Activated CD8-positive, alpha-beta memory T cell treated with anti-CD3 and anti-CD28 coated beads for 36 hours (primary cell): Measurements from ENCODE around the gene FMNL3. TPM values are rescaled to one million over a fixed set of nuclear protein-coding genes. Genes with fewer than 3 reads are reported as not detected.

Experiments
- CTCF ChIA-PET: fragments of 350-600 bp; sonication (Branson Sonifier 250); formaldehyde crosslinking; loops from one replicate; lab custom pipeline; 2021; ENCODE audit warnings: antibody characterized with exemption; lab: Charles Lee
- POLR2A ChIA-PET: fragments of 350-600 bp; sonication (Branson Sonifier 250); formaldehyde crosslinking; loops from one replicate; lab custom pipeline; 2021; ENCODE audit warnings: antibody characterized with exemption; lab: Charles Lee
- total RNA-seq, 2 experiments: library from RNA; stranded (reverse); gene quantifications; one replicate each; pipeline ENCODE4 v1.2.3, GENCODE V29; 2021

FMNL3 gene
- total RNA-seq, 2 experiments from 2014 or later = 32.8 to 34.2 TPM

- ChIA-PET POLR2A (no interaction called here), CTCF (no interaction called here)
Measured at GRCh38 chr12:49689785-49690184, 17.4 kb downstream of the FMNL3 start.

DNA sequence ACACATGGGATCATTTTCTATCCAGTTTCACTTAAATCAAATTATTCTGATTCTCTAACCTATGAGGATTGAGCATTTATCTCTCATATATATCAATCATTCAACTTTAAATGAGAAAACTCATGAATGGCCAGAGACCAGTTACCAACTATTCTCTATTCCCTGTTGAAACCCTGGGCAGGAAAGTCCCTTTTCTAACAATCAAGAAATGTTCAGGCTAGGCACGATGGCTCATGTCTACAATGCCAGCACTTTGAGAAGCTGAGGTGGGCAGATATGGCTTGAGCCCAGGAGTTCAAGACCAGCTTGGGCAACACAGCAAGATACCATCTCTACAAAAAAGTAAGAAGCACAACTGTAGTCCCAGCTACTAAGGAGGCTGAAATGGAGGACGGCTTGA lies 18.0 kb downstream of the FMNL3 start:
- CTCF ChIA-PET = interaction anchor here (1.5 kb wide), 1 partner anchor 22 kb away, joined by 7 read pairs; no protein-coding TSS in a partner anchor

GRCh38 chr12:49687941-49688340 lies 19.3 kb downstream of the FMNL3 start:
- ChIA-PET CTCF (interaction anchor here (1.5 kb wide), 1 partner anchor 20 kb away, joined by 7 read pairs; no protein-coding TSS in a partner anchor), POLR2A (no interaction called here)

More for the DNA sequence above, 18.0 kb downstream of the FMNL3 start:
- POLR2A ChIA-PET = interaction anchor here (0.6 kb wide), 1 partner anchor 19 kb away, joined by 3 read pairs; no protein-coding TSS in a partner anchor

DNA sequence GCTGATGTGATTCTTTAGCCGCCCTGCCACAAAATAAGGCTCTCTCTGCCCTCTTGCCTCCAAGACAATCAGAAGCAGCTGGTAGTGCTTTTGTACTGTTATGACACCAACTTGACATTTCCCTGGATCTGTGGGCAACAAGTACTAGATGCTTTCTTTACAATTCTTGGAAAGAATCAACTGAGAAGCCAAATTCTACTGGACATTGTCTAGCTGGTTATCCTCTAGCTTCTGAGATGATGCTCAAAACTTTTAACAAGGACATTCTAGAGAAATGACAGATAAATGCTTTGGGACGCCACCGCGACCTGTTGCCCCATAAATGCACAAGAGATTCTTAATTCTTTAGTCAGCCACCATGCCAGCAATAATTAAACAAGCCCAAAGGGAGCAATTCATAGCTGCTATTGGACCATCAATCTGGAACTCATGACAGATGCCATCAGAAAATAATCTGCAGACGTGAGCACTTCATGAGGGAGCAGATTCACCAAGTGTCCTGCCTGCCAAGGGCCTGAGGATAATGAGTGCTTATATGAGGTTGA lies 22.8 kb downstream of the FMNL3 start:
- ChIA-PET POLR2A (interaction anchor here (0.5 kb wide), 1 partner anchor 654 kb away, joined by 3 read pairs; no protein-coding TSS in a partner anchor), CTCF (interaction anchor here (1.5 kb wide), 1 partner anchor 22 kb away, joined by 3 read pairs; no protein-coding TSS in a partner anchor)

GRCh38 chr12:49683599-49684309 lies 23.5 kb downstream of the FMNL3 start:
- CTCF ChIA-PET = interaction anchor here (1.5 to 1.7 kb wide), 2 partner anchors 21 to 39 kb away, joined by 3 to 8 read pairs; no protein-coding TSS in a partner anchor
- POLR2A ChIA-PET = interaction anchor here (0.5 kb wide), 1 partner anchor 654 kb away, joined by 3 read pairs; no protein-coding TSS in a partner anchor

GRCh38 chr12:49680075-49680474 lies 27.1 kb downstream of the FMNL3 start:
- ChIA-PET CTCF (interaction anchor here (0.5 to 1.4 kb wide), 3 partner anchors 28 to 61 kb away, joined by 3 to 4 read pairs (median 3); partner anchors contain the start of gene TMBIM6), POLR2A (no interaction called here)

GRCh38 chr12:49678711-49679110 lies 28.5 kb downstream of the FMNL3 start:
- CTCF ChIA-PET = no interaction called here

GRCh38 chr12:49675137-49675536 lies 32.1 kb downstream of the FMNL3 start:
- POLR2A ChIA-PET = no interaction called here

More at GRCh38 chr12:49678711-49679110, 28.5 kb downstream of the FMNL3 start:
- POLR2A ChIA-PET = no interaction called here

GRCh38 chr12:49674318-49674981 lies 32.8 kb downstream of the FMNL3 start:
- CTCF ChIA-PET = interaction anchor here (1.3 to 1.7 kb wide), 5 partner anchors 14 to 67 kb away, joined by 3 to 7 read pairs (median 4); partner anchors contain the start of gene TMBIM6
- POLR2A ChIA-PET = interaction anchor here (0.5 to 1.2 kb wide), 2 partner anchors 52 to 161 kb away, joined by 5 to 7 read pairs; partner anchors contain the start of gene PRPF40B

More at GRCh38 chr12:49675137-49675536, 32.1 kb downstream of the FMNL3 start:
- CTCF ChIA-PET = interaction anchor here (1.3 to 1.7 kb wide), 4 partner anchors 15 to 66 kb away, joined by 3 to 7 read pairs (median 4); partner anchors contain the start of gene TMBIM6

DNA sequence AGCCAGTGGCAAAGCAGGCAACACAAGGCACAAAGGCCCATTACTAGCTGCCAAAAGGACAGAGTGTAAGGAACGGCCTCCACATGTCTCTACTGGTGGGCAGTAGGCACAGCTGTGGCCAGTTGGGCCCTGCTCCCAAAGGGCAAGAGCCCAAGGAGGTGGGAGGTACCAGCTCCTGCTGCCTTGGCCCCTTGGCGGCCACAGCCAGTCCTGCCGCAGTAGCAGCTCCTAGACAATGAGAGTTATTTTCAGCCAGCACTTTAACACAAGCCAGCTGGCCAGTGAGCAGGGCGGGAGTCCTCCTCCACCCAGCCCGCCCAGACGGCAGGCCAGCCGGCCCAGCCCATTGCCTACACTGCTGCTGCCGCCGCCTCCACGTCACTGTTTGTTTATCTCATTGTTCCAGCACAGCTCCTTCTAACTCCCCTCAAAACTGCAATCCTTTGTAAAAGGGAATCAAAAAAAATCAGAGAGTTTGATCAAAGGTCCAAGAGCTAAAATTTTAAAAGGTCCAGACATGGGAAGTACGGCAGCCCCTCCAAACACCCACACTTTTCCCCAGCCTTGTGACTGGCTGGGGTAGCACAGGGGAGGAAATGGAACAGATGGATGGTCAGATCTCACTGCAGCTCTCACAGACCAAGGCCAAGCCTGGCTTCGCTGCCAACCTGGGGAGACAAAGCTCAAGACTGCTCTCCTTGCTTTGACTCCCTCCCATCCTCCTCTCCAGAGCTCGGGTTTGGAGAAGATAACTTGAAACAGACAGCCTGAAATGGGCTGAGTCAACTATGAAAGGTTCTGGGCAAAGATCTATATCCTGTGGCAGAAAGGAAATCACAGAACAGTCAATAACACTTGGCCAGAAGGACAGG lies 33.5 kb downstream of the FMNL3 start:
- POLR2A ChIA-PET = interaction anchor here (0.5 to 1.2 kb wide), 3 partner anchors 25 to 162 kb away, joined by 4 to 7 read pairs (median 5); partner anchors contain the start of gene PRPF40B

DNA sequence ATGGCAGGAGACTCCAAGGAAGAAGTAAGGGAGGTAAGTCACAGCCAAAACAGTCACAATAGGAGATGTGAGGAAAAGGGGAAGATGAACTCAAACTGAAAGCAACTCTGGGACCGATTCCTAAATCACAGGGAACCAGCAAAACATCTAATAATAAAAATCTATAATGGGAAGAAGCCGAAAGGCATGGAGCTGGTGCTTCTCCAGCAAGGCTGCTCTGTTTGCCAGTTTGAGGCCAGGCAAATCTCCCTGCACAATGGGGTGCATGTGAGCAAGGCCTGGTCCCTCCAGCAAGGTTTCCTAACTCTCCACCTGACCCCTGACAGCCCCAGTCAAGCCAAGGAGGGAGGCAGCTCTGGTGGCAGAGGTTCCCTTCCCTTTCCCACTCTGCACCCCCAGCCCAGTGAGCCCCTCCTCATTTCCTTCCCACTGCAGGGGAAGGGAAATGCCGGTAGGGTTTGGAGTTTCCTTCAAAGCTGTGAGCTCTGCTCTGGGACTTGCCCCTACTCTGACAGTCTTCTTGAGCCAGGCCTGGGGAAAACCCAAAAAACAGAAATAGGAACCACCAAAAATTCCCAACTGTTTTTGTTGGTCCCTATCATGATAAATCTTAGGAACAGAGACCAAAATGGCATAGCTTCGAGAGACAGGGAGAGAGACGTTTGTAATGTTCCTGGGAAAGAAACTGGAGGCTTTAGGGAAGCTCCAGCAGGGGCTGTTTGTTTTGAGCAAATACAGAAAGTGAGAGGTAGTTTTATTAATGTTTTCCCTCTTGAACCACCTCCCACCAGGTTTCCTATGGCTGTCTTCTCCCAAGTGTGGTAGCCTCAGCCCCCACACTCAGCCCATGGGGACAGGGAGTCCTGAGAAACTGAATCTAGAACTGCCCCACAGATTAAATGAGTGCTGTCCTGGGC lies 34.6 kb downstream of the FMNL3 start:
- CTCF ChIA-PET = interaction anchor here (0.7 to 1.5 kb wide), 4 partner anchors 10 to 69 kb away, joined by 3 to 5 read pairs (median 3); partner anchors contain the start of gene TMBIM6
- POLR2A ChIA-PET = interaction anchor here (1.1 kb wide), 1 partner anchor 26 kb away, joined by 4 read pairs; no protein-coding TSS in a partner anchor

More for the DNA sequence above, 33.5 kb downstream of the FMNL3 start:
- CTCF ChIA-PET = interaction anchor here (1.4 to 1.6 kb wide), 4 partner anchors 32 to 68 kb away, joined by 3 to 7 read pairs (median 4); partner anchors contain the start of gene TMBIM6

GRCh38 chr12:49671031-49671765 lies 36.0 kb downstream of the FMNL3 start:
- CTCF ChIA-PET = interaction anchor here (0.9 to 1.3 kb wide), 4 partner anchors 25 to 70 kb away, joined by 3 read pairs; partner anchors contain the start of gene TMBIM6
- POLR2A ChIA-PET = no interaction called here

DNA sequence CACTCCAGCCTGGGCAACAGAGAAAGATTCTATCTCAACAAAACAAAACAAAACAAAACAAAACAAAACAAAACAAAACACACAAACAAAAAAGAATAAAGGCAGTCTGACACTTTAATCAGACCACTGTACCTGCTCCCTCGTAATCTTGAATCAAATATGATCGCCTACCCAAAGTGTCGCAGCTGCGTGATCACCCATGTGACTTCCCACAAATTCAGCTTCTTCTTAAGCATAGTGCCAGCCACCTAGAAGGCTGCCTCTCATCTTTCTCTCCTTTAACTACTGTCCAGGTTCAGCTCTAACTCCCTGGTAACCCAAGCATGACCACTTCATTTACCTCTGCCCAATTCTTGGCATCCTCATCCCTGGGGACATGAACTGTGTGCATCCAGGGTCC lies 37.4 kb downstream of the FMNL3 start:
- CTCF ChIA-PET = interaction anchor here (0.8 to 1.3 kb wide), 2 partner anchors 33 to 36 kb away, joined by 3 read pairs; no protein-coding TSS in a partner anchor
- POLR2A ChIA-PET = interaction anchor here (0.6 kb wide), 2 partner anchors 19 to 818 kb away, joined by 3 to 7 read pairs; partner anchors contain the start of gene DDX23

DNA sequence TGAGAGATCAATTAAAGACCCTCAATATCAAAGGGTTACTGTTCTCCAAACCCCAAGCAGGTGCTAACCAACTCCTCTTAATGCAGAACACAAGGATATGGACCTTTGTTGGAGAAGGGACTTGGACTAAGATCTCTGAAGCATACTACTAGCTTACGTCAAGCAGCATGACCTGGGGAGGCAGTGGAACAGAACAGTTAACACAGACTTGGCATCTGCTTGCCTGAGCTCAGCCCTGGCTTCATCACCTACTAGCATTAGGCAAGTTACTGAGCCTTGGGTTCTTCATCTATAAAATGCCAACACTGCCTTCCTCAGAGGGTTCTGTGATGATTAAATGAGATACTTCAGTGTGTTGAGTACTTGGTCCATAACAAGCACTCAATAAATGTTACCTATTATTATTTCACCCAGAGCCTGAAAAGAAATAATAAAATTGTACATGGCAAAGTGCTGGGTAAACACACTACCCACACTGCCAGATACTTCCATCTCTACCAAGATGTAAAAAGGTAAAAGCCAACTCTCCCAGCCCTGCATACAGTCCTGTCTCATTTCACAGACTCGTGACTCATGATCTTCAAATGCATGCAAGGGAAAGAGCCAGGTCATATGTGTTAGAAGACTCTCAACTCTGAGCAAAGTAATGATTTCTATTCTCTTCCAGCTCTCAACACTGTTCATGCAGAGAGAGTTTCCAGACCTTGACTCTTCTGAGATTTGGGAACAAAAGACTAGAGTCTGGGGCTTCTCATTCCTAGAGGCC lies 39.7 kb downstream of the FMNL3 start:
- CTCF ChIA-PET = interaction anchor here (1.4 to 2.3 kb wide), 3 partner anchors 21 to 40 kb away, joined by 4 to 7 read pairs (median 5); partner anchors contain the start of gene FMNL3
- POLR2A ChIA-PET = interaction anchor here (2.0 kb wide), 1 partner anchor 74 kb away, joined by 7 read pairs; the partner anchor contains the start of gene TMBIM6

DNA sequence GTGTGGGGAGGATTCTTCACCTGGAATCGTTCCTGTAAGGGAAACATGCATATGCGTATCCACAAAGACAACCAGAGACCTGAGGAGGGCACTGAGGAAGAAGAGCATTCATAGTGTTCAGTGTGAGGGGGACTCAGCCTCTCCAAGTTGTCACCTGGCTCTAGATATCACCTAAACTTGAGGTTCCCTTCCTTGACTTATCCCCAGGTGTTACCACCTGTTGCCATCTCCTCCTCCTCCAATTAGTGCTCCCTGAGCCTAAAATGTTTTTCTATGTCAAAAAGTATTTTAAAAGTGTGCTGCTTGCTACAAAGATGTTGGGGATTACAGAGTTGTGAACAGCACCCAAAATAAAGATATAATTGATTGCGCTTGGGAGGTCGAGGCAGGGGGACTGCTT lies 41.0 kb downstream of the FMNL3 start:
- ChIA-PET CTCF (interaction anchor here (1.9 kb wide), 1 partner anchor 29 kb away, joined by 5 read pairs; no protein-coding TSS in a partner anchor), POLR2A (interaction anchor here (0.6 to 2.0 kb wide), 2 partner anchors 29 to 75 kb away, joined by 3 to 7 read pairs; partner anchors contain the start of gene TMBIM6)
